GM20000 (cell line): ENCODE data around the gene CORO6.
A peak's percentile ranks its signal among the peaks of the same experiment; 100 is the strongest.

ENCODE experiments used
- DNase-seq: peaks from one replicate; pipeline ENCODE4 v3.0.0; 2012; ENCODE audit warnings: low spot score
- TF ChIP-seq, protein P1 (sequence below): IDR thresholded peaks from 2 replicates; pipeline ENCODE4 v1.5.1; 2012; ENCODE audit warnings: mild to moderate bottlenecking, control low read depth; ENCODE audit errors: extremely low read depth, missing control alignments

The CORO6 gene

DNA sequence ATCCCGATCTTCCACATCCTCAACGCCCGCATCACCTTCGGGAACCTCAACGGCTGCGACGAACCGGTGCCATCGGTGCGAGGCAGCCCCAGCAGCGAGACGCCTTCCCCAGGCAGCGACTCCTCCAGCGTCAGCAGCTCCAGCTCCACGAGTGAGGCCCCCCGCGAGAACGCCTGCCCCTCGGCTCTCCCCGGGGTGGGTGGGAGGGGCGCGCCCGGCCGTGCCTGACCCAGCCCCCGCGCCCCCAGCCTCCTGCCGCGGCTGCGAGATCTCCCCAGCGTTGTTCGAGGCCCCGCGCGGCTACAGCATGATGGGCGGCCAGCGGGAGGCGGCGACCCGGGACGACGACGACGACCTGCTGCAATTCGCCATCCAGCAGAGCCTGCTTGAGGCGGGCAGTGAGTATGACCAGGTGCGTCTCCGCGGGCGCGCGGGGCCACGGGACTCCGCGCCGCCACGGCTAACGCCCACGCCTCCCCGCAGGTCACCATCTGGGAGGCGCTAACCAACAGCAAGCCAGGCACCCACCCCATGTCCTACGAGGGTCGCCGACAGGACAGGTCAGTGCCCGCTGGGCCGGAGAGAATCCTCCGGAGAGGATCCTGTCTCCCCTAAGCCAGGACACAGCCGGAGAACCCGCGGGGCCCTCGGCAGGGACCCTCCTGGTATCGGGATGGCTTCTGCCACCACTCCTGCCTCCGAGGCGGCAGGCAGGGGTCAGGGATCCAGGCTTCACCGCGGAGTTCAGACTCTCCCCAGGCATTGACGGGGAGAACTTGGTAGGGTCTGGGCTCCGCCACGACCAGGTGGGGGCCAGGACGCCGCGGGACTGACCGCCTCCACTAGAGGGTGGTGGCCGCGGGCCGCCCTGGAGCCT lies 10.1 kb downstream of the CORO6 start:
- TF ChIP-seq, protein P1, sequence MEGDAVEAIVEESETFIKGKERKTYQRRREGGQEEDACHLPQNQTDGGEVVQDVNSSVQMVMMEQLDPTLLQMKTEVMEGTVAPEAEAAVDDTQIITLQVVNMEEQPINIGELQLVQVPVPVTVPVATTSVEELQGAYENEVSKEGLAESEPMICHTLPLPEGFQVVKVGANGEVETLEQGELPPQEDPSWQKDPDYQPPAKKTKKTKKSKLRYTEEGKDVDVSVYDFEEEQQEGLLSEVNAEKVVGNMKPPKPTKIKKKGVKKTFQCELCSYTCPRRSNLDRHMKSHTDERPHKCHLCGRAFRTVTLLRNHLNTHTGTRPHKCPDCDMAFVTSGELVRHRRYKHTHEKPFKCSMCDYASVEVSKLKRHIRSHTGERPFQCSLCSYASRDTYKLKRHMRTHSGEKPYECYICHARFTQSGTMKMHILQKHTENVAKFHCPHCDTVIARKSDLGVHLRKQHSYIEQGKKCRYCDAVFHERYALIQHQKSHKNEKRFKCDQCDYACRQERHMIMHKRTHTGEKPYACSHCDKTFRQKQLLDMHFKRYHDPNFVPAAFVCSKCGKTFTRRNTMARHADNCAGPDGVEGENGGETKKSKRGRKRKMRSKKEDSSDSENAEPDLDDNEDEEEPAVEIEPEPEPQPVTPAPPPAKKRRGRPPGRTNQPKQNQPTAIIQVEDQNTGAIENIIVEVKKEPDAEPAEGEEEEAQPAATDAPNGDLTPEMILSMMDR = no peak
- peak; percentile 41 for DNase-seq

DNA sequence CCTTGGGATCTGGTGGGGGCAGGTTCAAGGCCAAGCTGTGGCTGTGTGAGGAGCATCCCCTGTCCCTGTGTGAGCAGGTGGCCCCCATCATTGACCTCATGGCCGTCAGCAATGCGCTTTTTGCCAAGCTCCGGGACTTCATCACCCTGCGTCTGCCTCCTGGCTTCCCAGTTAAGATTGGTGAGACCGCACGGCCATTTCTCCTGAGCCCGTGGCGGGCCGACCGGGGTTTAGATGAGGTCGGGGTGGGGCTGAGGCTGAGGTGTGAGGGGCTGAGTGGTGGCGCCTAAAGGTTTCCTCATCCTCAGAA lies 10.7 kb downstream of the CORO6 start:
- no peak for DNase-seq
- TF ChIP-seq, protein P1 = no peak

DNA sequence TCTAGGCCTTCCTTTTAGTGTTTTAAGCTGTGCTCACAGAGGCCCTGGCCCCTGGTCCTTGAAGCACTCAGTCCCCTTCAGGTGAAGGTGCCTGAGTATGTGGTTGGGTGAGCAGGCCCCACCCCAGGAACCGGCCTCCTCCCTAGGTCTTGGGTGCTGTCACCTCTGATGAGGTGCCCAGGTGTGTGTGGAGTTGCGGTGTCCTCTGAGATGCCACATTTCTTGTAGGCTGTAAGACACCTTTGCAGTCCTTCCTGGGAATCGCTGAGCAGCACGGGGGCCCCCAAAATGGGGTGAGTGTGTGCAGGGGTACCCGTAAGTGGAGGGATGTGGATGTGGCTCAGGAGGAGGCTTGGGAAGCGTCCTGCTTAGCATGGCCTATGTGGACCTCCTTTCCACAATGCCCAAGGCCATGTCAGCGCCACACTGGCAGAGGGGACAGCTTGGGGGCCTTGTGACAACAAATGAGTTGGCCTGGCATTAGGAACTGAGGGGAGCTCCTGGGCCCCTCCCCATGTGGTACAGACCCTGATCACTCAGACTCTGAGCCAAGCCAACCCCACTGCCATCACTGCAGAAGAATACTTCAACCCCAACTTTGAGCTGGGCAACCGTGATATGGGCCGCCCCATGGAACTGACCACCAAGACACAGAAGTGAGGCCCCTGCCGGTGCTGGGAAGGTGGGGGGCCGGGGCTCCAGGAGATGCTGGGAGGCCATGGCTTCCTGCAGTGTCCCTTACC lies 11.2 kb downstream of the CORO6 start:
- DNase-seq = no peak
- TF ChIP-seq, protein P1 = no peak

DNA sequence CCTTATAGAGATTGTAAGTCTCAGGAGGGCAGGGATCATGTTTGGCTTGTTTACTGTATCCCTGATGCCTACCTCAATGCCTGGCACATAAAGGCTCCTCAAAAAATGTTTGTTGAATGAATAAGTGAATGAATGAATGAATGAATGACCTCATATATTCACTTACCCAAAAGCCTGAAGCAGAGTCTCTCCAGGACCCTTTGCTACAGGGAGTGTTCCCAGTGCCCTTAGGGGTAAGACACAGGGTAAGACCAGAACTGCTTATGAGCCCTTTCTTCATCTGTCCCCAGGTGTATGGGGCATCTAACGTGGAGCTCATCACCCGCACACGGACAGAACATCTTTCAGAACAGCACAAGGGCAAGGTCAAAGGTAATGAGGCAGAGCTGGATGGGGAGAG lies 12.3 kb downstream of the CORO6 start:
- TF ChIP-seq, protein P1 = no peak
- no peak for DNase-seq

- TF ChIP-seq, protein P1 = no peak
These were observed 13.7 kb downstream of the CORO6 start for GRCh38 chr17:29608986-29609385.

GRCh38 chr17:29607557-29608195 lies 15.0 kb downstream of the CORO6 start:
- DNase-seq = no peak

More at GRCh38 chr17:29608986-29609385, 13.7 kb downstream of the CORO6 start:
- no peak for DNase-seq

More at GRCh38 chr17:29607557-29608195, 15.0 kb downstream of the CORO6 start:
- TF ChIP-seq, protein P1 = no peak
